K562 (cell line): ENCODE results near the gene OR11G2. TPM values are rescaled to one million over a fixed set of nuclear protein-coding genes. Genes with fewer than 3 reads are reported as not detected.
A peak's percentile ranks its signal among the peaks of the same experiment; 100 is the strongest.

Experiments used
- E2F3 ChIP-seq: fragments of 250-450 bp; sonication (Bioruptor Pico); IDR thresholded peaks from 2 replicates; pipeline ENCODE4 v1.4.0; 2020; ENCODE audit warnings: mild to moderate bottlenecking
- ELK3 ChIP-seq: fragments of 450-650 bp; formaldehyde crosslinking; IDR thresholded peaks from 2 replicates; pipeline ENCODE4 v1.4.0; 2020; ENCODE audit warnings: mild to moderate bottlenecking
- FOXJ2 ChIP-seq: fragments of 200-800 bp; sonication (Bioruptor generic); IDR thresholded peaks from 2 replicates; pipeline ENCODE4 v1.6.1; 2016; ENCODE audit warnings: missing genetic modification characterization, missing compliant biosample characterization
- FOXM1 ChIP-seq, 2 experiments: fragments of 450-650 bp in 1 of 2; sonication (generic) in 1 of 2; formaldehyde crosslinking in 1 of 2; IDR thresholded peaks; 2 replicates each; pipeline versions ENCODE4 v1.6.1 to v1.9.0; 2017 to 2022; ENCODE audit warnings: low read depth in 2 of 2, mild to moderate bottlenecking in 2 of 2, missing genetic modification reagents in 1 of 2, moderate library complexity in 1 of 2
- HMG20B ChIP-seq: fragments of 250-450 bp; sonication (Bioruptor Pico); IDR thresholded peaks from 2 replicates; pipeline ENCODE4 v1.5.0; 2021; ENCODE audit warnings: mild to moderate bottlenecking
- HNRNPLL ChIP-seq: fragments of 200-400 bp; formaldehyde crosslinking; IDR thresholded peaks from 2 replicates; pipeline ENCODE4 v1.6.1; 2017; ENCODE audit warnings: low read length, low read depth, mild to moderate bottlenecking; ENCODE audit not compliant: poor library complexity, severe bottlenecking
- IRF2 ChIP-seq: sonication (generic); formaldehyde crosslinking; IDR thresholded peaks from 2 replicates; pipeline ENCODE4 v1.8.1; 2022; ENCODE audit warnings: mild to moderate bottlenecking, missing genetic modification reagents
- MAFK ChIP-seq: IDR thresholded peaks from 2 replicates; pipeline ENCODE4 v1.6.1; 2011; ENCODE audit warnings: low read length, improper control_type of control experiment
- NR3C1 ChIP-seq: sonication (generic); formaldehyde crosslinking; IDR thresholded peaks from 2 replicates; pipeline ENCODE4 v1.8.1; 2022; ENCODE audit warnings: missing genetic modification reagents
- PHB2 ChIP-seq: fragments of 450-650 bp; IDR thresholded peaks from 2 replicates; pipeline ENCODE4 v1.6.1; 2017; ENCODE audit warnings: low read depth
- PRPF4 ChIP-seq: fragments of 200-400 bp; formaldehyde crosslinking; IDR thresholded peaks from one replicate; pipeline ENCODE4 v1.6.1; 2017; ENCODE audit warnings: low read length, low read depth, mild to moderate bottlenecking; ENCODE audit not compliant: insufficient read depth, poor library complexity, severe bottlenecking
- RAD51 ChIP-seq: fragments of 450-650 bp; IDR thresholded peaks from 2 replicates; pipeline ENCODE4 v1.7.1; 2016; ENCODE audit warnings: low read depth, mild to moderate bottlenecking, borderline replicate concordance
- RB1 ChIP-seq: fragments of 450-650 bp; IDR thresholded peaks from 2 replicates; pipeline ENCODE4 v1.6.1; 2017; ENCODE audit warnings: low read depth, mild to moderate bottlenecking
- RFX7 ChIP-seq: fragments of 250-450 bp; sonication (Bioruptor Pico); IDR thresholded peaks from 2 replicates; pipeline ENCODE4 v1.5.1; 2021; ENCODE audit warnings: mild to moderate bottlenecking
- SLC30A9 ChIP-seq: fragments of 250-450 bp; sonication (Bioruptor Pico); IDR thresholded peaks from 2 replicates; pipeline ENCODE4 v1.8.0; 2022; ENCODE audit warnings: mild to moderate bottlenecking, moderate library complexity
- SRSF9 ChIP-seq: fragments of 200-400 bp; formaldehyde crosslinking; IDR thresholded peaks from 2 replicates; pipeline ENCODE4 v1.6.1; 2017; ENCODE audit warnings: low read depth, low read length, borderline replicate concordance
- STAT5B ChIP-seq: fragments of 250-450 bp; sonication (Bioruptor Pico); IDR thresholded peaks from 2 replicates; pipeline ENCODE4 v1.8.0; 2021; ENCODE audit warnings: mild to moderate bottlenecking, inconsistent platforms
- SUPT5H ChIP-seq: fragments of 450-650 bp; IDR thresholded peaks from 2 replicates; pipeline ENCODE4 v1.6.1; 2016
- TAL1 ChIP-seq: fragments of 450-650 bp; IDR thresholded peaks from 2 replicates; pipeline ENCODE4 v1.6.1; 2016; ENCODE audit warnings: mild to moderate bottlenecking
- ZEB2 ChIP-seq: fragments of 450-650 bp; IDR thresholded peaks from 2 replicates; pipeline ENCODE4 v1.6.1; 2016
- ZFPM2 ChIP-seq: fragments of 250-450 bp; sonication (Bioruptor Pico); IDR thresholded peaks from 2 replicates; pipeline ENCODE4 v1.5.1; 2022; ENCODE audit warnings: mild to moderate bottlenecking
- ZNF174 ChIP-seq: fragments of 250-450 bp; sonication (Bioruptor Pico); IDR thresholded peaks from 2 replicates; pipeline ENCODE4 v1.4.0; 2020; ENCODE audit warnings: mild to moderate bottlenecking
- ZNF282 ChIP-seq: sonication (generic); formaldehyde crosslinking; IDR thresholded peaks from 2 replicates; pipeline ENCODE4 v1.8.1; 2023; ENCODE audit warnings: missing genetic modification reagents
- ZNF395 ChIP-seq: fragments of 200-800 bp; sonication (Bioruptor generic); IDR thresholded peaks from 2 replicates; pipeline ENCODE4 v1.6.1; 2017; ENCODE audit warnings: missing genetic modification characterization, missing compliant biosample characterization
- ZNF77 ChIP-seq: fragments of 250-450 bp; sonication (Bioruptor Pico); IDR thresholded peaks from 2 replicates; pipeline ENCODE4 v1.5.0; 2020
- ZNF778 ChIP-seq: fragments of 450-650 bp; formaldehyde crosslinking; IDR thresholded peaks from 2 replicates; pipeline ENCODE4 v1.4.0; 2020; ENCODE audit warnings: mild to moderate bottlenecking, moderate library complexity
- polyA plus RNA-seq, 8 experiments: library from polyadenylated mRNA; depleted of rRNA in 4 of 8; stranded (reverse) in 5 of 8; unstranded in 3 of 8; fragments of >200 nt; fragmentation: Nextera tagmentation in 2 of 8; fragmentation: Illumina TruSeq in 1 of 8; extraction: Ambion mirVana in 2 of 8; extraction: Trizol in 1 of 8; gene quantifications; 2 replicates each; pipeline versions ENCODE4 v1.2.1 to v1.2.3, GENCODE V29; 2011 to 2014; ENCODE audit warnings: inconsistent platforms in 1 of 8, missing spikeins in 1 of 8
- total RNA-seq, 7 experiments: library from RNA; depleted of rRNA in 6 of 7; stranded (reverse); fragments of >200 nt in 6 of 7; fragmentation: Illumina TruSeq in 2 of 7; extraction: Trizol in 2 of 7; gene quantifications; 2 replicates each; pipeline versions ENCODE4 v1.2.1 to v1.2.3, GENCODE V29; 2011 to 2021; ENCODE audit warnings: low replicate concordance in 1 of 7
- TF ChIP-seq, protein P1 (sequence below): fragments of 250-450 bp; sonication (Bioruptor Pico); IDR thresholded peaks from 2 replicates; pipeline ENCODE4 v1.4.0; 2020
- TF ChIP-seq, protein P2 (sequence below): fragments of 450-650 bp; IDR thresholded peaks from 2 replicates; pipeline ENCODE4 v1.6.1; 2018; ENCODE audit warnings: mild to moderate bottlenecking, low read depth; ENCODE audit not compliant: partially characterized antibody

OR11G2 gene
- total and polyA plus RNA-seq, 9 of the 15 experiments (the other 6 are each of a cell fraction or from before 2014, with no cell fraction given): not detected

- TF ChIP-seq FOXJ2 (tag) (peak; percentile 70; the same call in 1 of the 2 replicates), SUPT5H (no peak), NR3C1 (CRISPR knock-in tag) (no peak), E2F3 (no peak), STAT5B (CRISPR knock-in tag) (no peak), ZNF778 (no peak), FOXM1 (IDR thresholded peaks at IDR 0.05; ENCODE audit: low read depth) (peak; percentile 90), FOXM1 (CRISPR knock-in tag; IDR thresholded peaks at IDR 0.05; ENCODE audit: low read depth) (no peak), TAL1 (peak; percentile 97), IRF2 (CRISPR knock-in tag) (no peak), PRPF4 (no peak), ZNF395 (CRISPR knock-in tag) (peak; percentile 96), SLC30A9 (no peak), PHB2 (peak; percentile 85), ZFPM2 (CRISPR knock-in tag) (no peak), HNRNPLL (no peak), ZNF174 (CRISPR knock-in tag) (no peak), HMG20B (CRISPR knock-in tag) (no peak), RFX7 (no peak), ZNF77 (CRISPR knock-in tag) (no peak), RAD51 (peak; percentile 22; the same call in 1 of the 2 replicates), ZNF282 (no peak), ELK3 (no peak), MAFK (peak; percentile 27; the same call in 1 of the 2 replicates), RB1 (no peak), SRSF9 (no peak), ZEB2 (peak; percentile 84)
- TF ChIP-seq, protein P1, sequence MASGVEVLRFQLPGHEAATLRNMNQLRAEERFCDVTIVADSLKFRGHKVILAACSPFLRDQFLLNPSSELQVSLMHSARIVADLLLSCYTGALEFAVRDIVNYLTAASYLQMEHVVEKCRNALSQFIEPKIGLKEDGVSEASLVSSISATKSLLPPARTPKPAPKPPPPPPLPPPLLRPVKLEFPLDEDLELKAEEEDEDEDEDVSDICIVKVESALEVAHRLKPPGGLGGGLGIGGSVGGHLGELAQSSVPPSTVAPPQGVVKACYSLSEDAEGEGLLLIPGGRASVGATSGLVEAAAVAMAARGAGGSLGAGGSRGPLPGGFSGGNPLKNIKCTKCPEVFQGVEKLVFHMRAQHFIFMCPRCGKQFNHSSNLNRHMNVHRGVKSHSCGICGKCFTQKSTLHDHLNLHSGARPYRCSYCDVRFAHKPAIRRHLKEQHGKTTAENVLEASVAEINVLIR (CRISPR knock-in tag): no peak
- TF ChIP-seq, protein P2, sequence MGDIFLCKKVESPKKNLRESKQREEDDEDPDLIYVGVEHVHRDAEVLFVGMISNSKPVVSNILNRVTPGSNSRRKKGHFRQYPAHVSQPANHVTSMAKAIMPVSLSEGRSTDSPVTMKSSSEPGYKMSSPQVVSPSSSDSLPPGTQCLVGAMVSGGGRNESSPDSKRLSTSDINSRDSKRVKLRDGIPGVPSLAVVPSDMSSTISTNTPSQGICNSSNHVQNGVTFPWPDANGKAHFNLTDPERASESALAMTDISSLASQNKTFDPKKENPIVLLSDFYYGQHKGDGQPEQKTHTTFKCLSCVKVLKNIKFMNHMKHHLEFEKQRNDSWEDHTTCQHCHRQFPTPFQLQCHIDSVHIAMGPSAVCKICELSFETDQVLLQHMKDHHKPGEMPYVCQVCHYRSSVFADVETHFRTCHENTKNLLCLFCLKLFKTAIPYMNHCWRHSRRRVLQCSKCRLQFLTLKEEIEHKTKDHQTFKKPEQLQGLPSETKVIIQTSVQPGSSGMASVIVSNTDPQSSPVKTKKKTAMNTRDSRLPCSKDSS: no peak
Observed at GRCh38 chr14:20177433-20177974, 13.2 kb upstream of the OR11G2 start (continued).
